ENCODE data around the gene SFRP2. TPM values are rescaled to one million over a fixed set of nuclear protein-coding genes. Genes with fewer than 3 reads are reported as not detected.

The SFRP2 gene
- total and polyA plus RNA-seq, 2 of the 4 experiments (the other 2 are of a cell fraction): not detected

DNA sequence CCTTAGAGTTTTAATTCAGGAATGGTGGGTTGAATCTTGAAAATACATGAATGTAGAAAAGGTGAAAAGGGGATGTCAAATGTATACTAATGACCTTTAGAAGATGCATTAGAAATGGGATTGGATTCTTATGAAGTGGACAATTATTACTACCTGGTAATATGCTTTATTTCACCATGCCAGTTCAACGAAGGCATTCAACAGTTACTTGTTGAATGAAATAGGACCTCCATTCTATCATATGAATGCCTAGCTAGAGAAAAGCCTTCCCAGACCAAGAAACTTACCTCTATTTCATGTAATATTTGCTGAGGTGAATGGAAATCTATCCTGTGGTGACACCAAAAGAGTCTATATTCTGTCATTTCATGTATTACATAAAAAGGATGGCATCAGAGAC, 34.6 kb upstream of the SFRP2 start:
- Histone ChIP-seq H3K36me3 (ENCODE audit: control insufficient read depth, insufficient read depth, low read length) (no peaks in the 10 kb centered on the region), H2AK9ac (replicated peaks; ENCODE audit: low read depth, low read length, poor library complexity) (no peak overlapping the region), H3K9ac (ENCODE audit: low read depth, low read length) (no peak overlapping the region), H4K91ac (ENCODE audit: insufficient read depth, low read depth, low read length) (no peak overlapping the region), H3K4ac (ENCODE audit: low read depth, low read length) (no peak overlapping the region), H2AK5ac (ENCODE audit: low read depth, low read length) (no peak overlapping the region), H3K9me1 (ENCODE audit: insufficient read depth, low read length) (no peaks in the 10 kb centered on the region), H3K4me3 (ENCODE audit: insufficient read depth, low read depth, low read length) (no peak overlapping the region), H3K56ac (ENCODE audit: extremely low read depth, insufficient read depth, low read length) (no peak overlapping the region), H3K14ac (replicated peaks; ENCODE audit: low read depth, low read length) (no peak overlapping the region), H3K18ac (ENCODE audit: low read depth, low read length) (no peak overlapping the region), H3K27ac (ENCODE audit: insufficient read depth, low read length) (no peak overlapping the region), H3K23ac (ENCODE audit: low read depth, low read length) (no peak overlapping the region), H4K8ac (ENCODE audit: low read depth in 2 of 2, low read length in 2 of 2) (no peak overlapping the region), H2BK120ac (ENCODE audit: low read depth, low read length) (no peak overlapping the region), H2AFZ (replicated peaks; ENCODE audit: low read length, poor library complexity) (no peak overlapping the region), H2BK20ac (ENCODE audit: low read depth, low read length) (no peak overlapping the region), H3K27me3 (ENCODE audit: control insufficient read depth, insufficient read depth, low read length) (no peaks in the 10 kb centered on the region), H3K9me3 (ENCODE audit: control insufficient read depth, insufficient read depth, low read length) (no peaks in the 10 kb centered on the region), H4K20me1 (ENCODE audit: insufficient read depth, low read length) (no peaks in the 10 kb centered on the region), H3K4me2 (ENCODE audit: low read depth, low read length) (no peak overlapping the region), H3K4me1 (ENCODE audit: control insufficient read depth, insufficient read depth, low read length) (no peaks in the 10 kb centered on the region), H4K5ac (ENCODE audit: low read depth, low read length) (no peak overlapping the region), H2BK15ac (ENCODE audit: low read depth, low read length) (no peak overlapping the region), H3K79me1 (ENCODE audit: low read depth in 1 of 2, low read length in 2 of 2) (no peaks in the 10 kb centered on the region), H2BK5ac (ENCODE audit: low read depth, low read length, poor library complexity, severe bottlenecking) (no peak overlapping the region)
- TF ChIP-seq, protein P1, sequence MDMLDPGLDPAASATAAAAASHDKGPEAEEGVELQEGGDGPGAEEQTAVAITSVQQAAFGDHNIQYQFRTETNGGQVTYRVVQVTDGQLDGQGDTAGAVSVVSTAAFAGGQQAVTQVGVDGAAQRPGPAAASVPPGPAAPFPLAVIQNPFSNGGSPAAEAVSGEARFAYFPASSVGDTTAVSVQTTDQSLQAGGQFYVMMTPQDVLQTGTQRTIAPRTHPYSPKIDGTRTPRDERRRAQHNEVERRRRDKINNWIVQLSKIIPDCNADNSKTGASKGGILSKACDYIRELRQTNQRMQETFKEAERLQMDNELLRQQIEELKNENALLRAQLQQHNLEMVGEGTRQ (IDR thresholded peaks at IDR 0.05; ENCODE audit: low read depth, low read length): no peak
- TF ChIP-seq ELK1 (IDR thresholded peaks at IDR 0.05; ENCODE audit: borderline replicate concordance, low read depth, low read length): no peak
- TF ChIP-seq NFE2L2 (IDR thresholded peaks at IDR 0.05; ENCODE audit: low read depth, low read length): no peak
- TF ChIP-seq POLR2A (IDR thresholded peaks at IDR 0.05; ENCODE audit: low read depth, low read length): no peak
- TF ChIP-seq RCOR1 (IDR thresholded peaks at IDR 0.05; ENCODE audit: insufficient replicate concordance, low read length): no peak
- TF ChIP-seq RFX5 (IDR thresholded peaks at IDR 0.05; ENCODE audit: low read depth, low read length): no peak
- TF ChIP-seq, protein P2, sequence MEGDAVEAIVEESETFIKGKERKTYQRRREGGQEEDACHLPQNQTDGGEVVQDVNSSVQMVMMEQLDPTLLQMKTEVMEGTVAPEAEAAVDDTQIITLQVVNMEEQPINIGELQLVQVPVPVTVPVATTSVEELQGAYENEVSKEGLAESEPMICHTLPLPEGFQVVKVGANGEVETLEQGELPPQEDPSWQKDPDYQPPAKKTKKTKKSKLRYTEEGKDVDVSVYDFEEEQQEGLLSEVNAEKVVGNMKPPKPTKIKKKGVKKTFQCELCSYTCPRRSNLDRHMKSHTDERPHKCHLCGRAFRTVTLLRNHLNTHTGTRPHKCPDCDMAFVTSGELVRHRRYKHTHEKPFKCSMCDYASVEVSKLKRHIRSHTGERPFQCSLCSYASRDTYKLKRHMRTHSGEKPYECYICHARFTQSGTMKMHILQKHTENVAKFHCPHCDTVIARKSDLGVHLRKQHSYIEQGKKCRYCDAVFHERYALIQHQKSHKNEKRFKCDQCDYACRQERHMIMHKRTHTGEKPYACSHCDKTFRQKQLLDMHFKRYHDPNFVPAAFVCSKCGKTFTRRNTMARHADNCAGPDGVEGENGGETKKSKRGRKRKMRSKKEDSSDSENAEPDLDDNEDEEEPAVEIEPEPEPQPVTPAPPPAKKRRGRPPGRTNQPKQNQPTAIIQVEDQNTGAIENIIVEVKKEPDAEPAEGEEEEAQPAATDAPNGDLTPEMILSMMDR (conservative IDR thresholded peaks at IDR 0.05; ENCODE audit: low read depth, low read length): no peak
- no peak for TF ChIP-seq FOS (IDR thresholded peaks at IDR 0.05; ENCODE audit: low read depth, low read length)
- TF ChIP-seq BHLHE40 (IDR thresholded peaks at IDR 0.05; ENCODE audit: low read depth, low read length): no peak
- no peak for TF ChIP-seq SMC3 (IDR thresholded peaks at IDR 0.05; ENCODE audit: low read depth, low read length)
- TF ChIP-seq CEBPB (IDR thresholded peaks at IDR 0.05; ENCODE audit: low read depth, low read length): no peak
- no peak for TF ChIP-seq RAD21 (IDR thresholded peaks at IDR 0.05; ENCODE audit: low read length)
- no peak for TF ChIP-seq CHD1 (IDR thresholded peaks at IDR 0.05; ENCODE audit: low read depth, low read length)
- no peak for TF ChIP-seq MAZ (IDR thresholded peaks at IDR 0.05; ENCODE audit: borderline replicate concordance, low read depth, low read length)
- no peak for TF ChIP-seq MAFK (IDR thresholded peaks at IDR 0.05; ENCODE audit: low read depth, low read length)
- TF ChIP-seq MXI1 (IDR thresholded peaks at IDR 0.05; ENCODE audit: borderline replicate concordance, low read depth, low read length): no peak
- ATAC-seq (ENCODE audit: low read depth) (no peak), DNase-seq (no peak)
- ChIA-PET CTCF (no interaction called here), POLR2A (ENCODE audit: unreplicated experiment) (no interaction called here)
- intact Hi-C loops (cut with micrococcal nuclease): no loop called here
- dilution Hi-C loops (cut with HindIII; ENCODE audit: low sequenced_read_pairs, unreplicated experiment): no loop called here
- no CpG with 5 or more reads among the region's 1 CpG for WGBS, 2 experiments (ENCODE audit: extremely low coverage in 2 of 2, insufficient read length in 1 of 2)
- BruUV-seq (replicated peaks): no TSS peak
- in situ Hi-C loops (cut with MboI; ENCODE audit: low sequenced_read_pairs): no loop called here
